GM23248 (cell line): ENCODE measurements around the gene GRIK3. TPM values are rescaled to one million over a fixed set of nuclear protein-coding genes. Genes with fewer than 3 reads are reported as not detected.

Experiments used
- DNase-seq: peaks from one replicate; pipeline ENCODE4 v3.0.0-alpha.2; 2015
- H2AFZ ChIP-seq: fragments of 200-600 bp; sonication (generic); 2 replicates; pipeline ENCODE4 v1.6.1; 2016; ENCODE audit warnings: antibody characterized with exemption
- H3F3A ChIP-seq: fragments of 200-600 bp; sonication (generic); 2 replicates; pipeline ENCODE4 v1.6.1; 2016; ENCODE audit warnings: mild to moderate bottlenecking, antibody characterized with exemption, mixed run types; ENCODE audit not compliant: insufficient read depth
- H3K27ac ChIP-seq: fragments of 200-600 bp; sonication (generic); 2 replicates; pipeline ENCODE4 v1.5.1; 2016; ENCODE audit warnings: mild to moderate bottlenecking
- H3K27me3 ChIP-seq: fragments of 200-600 bp; sonication (generic); replicated peaks from 2 replicates; pipeline ENCODE4 v1.6.1; 2016; ENCODE audit warnings: mild to moderate bottlenecking; ENCODE audit not compliant: insufficient read depth
- H3K36me3 ChIP-seq: fragments of 200-600 bp; sonication (generic); 2 replicates; pipeline ENCODE4 v1.6.1; 2016; ENCODE audit warnings: low read depth, mild to moderate bottlenecking
- H3K4me1 ChIP-seq: fragments of 200-600 bp; sonication (generic); 2 replicates; pipeline ENCODE4 v1.6.1; 2016; ENCODE audit warnings: mild to moderate bottlenecking; ENCODE audit not compliant: insufficient read depth
- H3K4me2 ChIP-seq: fragments of 200-600 bp; sonication (generic); one replicate; pipeline ENCODE4 v1.6.1; 2016; ENCODE audit warnings: mild to moderate bottlenecking; ENCODE audit not compliant: unreplicated experiment
- H3K4me3 ChIP-seq: fragments of 200-600 bp; sonication (generic); 2 replicates; pipeline ENCODE4 v1.5.1; 2016; ENCODE audit warnings: mild to moderate bottlenecking
- H3K79me2 ChIP-seq: fragments of 200-600 bp; sonication (generic); 2 replicates; pipeline ENCODE4 v1.6.1; 2016; ENCODE audit warnings: mild to moderate bottlenecking; ENCODE audit not compliant: insufficient read depth
- H3K9ac ChIP-seq: fragments of 200-600 bp; sonication (generic); 2 replicates; pipeline ENCODE4 v1.6.1; 2016; ENCODE audit warnings: mild to moderate bottlenecking
- H3K9me2 ChIP-seq: fragments of 200-600 bp; sonication (generic); 2 replicates; pipeline ENCODE4 v1.6.1; 2016; ENCODE audit warnings: mixed run types, mild to moderate bottlenecking, moderate library complexity; ENCODE audit not compliant: insufficient read depth
- H3K9me3 ChIP-seq: fragments of 200-600 bp; sonication (generic); one replicate; pipeline ENCODE4 v1.6.1; 2017; ENCODE audit warnings: low read depth
- H4K20me1 ChIP-seq: fragments of 200-600 bp; sonication (generic); 2 replicates; pipeline ENCODE4 v1.6.0; 2016; ENCODE audit not compliant: insufficient read depth
- EZH2 ChIP-seq: fragments of 200-600 bp; sonication (generic); IDR thresholded peaks from 2 replicates; pipeline ENCODE4 v1.6.1; 2018; ENCODE audit warnings: antibody characterized with exemption, mild to moderate bottlenecking; ENCODE audit not compliant: insufficient read depth, poor library complexity, severe bottlenecking
- EZH2phosphoT487 ChIP-seq: fragments of 200-600 bp; sonication (generic); IDR thresholded peaks from 2 replicates; pipeline ENCODE4 v1.6.1; 2018; ENCODE audit warnings: antibody characterized with exemption, moderate library complexity, mild to moderate bottlenecking, low read depth; ENCODE audit not compliant: insufficient read depth
- WGBS, 2 experiments: methylation state at CpG; one replicate each; pipeline ENCODE4 v1.1.6; 2015 to 2017; ENCODE audit warnings: low lambda C conversion rate in 2 of 2, low coverage in 1 of 2; ENCODE audit errors: missing lambda C conversion rate in 2 of 2; 5-methylcytosine and 5-hydroxymethylcytosine counted together
- in situ Hi-C: fragments of 300-500 bp; cut with MboI; formaldehyde crosslinking; loops from 2 replicates; pipeline ENCODE4 v1.15.0; 2020
- polyA plus RNA-seq: library from polyadenylated mRNA; unstranded; fragments of >200 nt; fragmentation: Nextera tagmentation; extraction: Ambion mirVana; gene quantifications from 2 replicates; pipeline ENCODE4 v1.2.1, GENCODE V29; 2016
- total RNA-seq: library from RNA; depleted of rRNA; stranded (reverse); fragments of >200 nt; shearing (Covaris generic); gene quantifications from 2 replicates; pipeline ENCODE4 v1.2.3, GENCODE V29; 2014

GRIK3 gene
- total and polyA plus RNA-seq, 2 experiments from 2014 or later, result not detected

GRCh38 chr1:36881068-36881405, 153.3 kb downstream of the GRIK3 start:
- Histone ChIP-seq H3K79me2 (no peaks in the 10 kb centered on the region), H3K4me1 (no peaks in the 10 kb centered on the region), H3K4me2 (no peak overlapping the region), H3K4me3 (no peak overlapping the region), H3K27ac (no peak overlapping the region), H3F3A (no peaks in the 10 kb centered on the region), H3K36me3 (no peaks in the 10 kb centered on the region), H3K9me3 (no peaks in the 10 kb centered on the region), H2AFZ (no peak overlapping the region), H3K9ac (no peak overlapping the region), H3K9me2 (no peaks in the 10 kb centered on the region), H4K20me1 (no peaks in the 10 kb centered on the region), H3K27me3 (no peaks in the 10 kb centered on the region)
- 28 to 40% methylated on average over 3 of the region's 3 CpGs for WGBS, 2 experiments
- no peak for DNase-seq
- TF ChIP-seq EZH2 (no peak), EZH2phosphoT487 (no peak)
- in situ Hi-C loops, result no loop called here

DNA sequence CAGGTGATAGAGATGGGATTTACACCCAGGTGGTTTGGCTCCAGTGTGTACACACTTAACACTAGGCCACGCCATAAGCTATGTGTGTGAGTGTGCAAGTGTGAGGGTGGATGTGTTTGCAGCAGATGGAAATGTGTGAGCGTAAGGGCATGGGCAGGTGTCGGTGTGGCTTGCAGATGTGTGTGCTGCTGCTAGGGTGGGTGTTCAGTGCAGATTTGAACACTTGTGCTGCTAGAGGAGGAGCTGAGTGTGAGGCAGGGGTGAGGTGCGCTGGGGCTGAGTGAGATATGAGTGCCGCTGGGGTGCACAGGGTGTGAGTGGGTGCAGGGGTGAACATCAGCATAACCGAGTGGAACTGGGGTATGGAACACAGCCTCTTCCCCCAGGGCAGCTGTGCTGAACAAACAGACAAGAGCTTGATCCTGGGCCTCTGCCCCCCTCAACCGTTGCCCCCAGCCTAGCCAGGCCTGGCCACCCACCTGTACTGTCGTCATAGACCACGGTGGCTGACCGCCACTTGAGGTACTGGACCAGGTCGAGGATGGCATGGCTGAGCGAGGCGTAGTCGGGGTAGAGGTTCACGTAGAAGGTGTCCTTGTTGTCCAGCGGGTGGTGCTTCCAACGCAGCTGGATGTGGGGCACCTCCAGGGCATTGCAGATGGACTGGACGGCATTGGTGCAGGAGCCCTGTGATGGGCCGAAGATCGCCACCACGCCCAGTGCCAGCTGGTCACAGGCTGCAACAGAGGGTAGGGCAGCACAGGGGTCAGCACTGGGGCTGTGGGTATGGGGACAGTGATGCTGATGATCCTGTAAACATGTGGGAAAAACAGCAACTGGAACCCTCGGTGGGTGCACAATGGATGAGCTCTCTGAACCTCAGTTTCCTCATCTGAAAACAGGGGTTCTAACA, 153.9 kb downstream of the GRIK3 start:
- in situ Hi-C loops, result no loop called here

GRCh38 chr1:36879613-36880012, 154.7 kb downstream of the GRIK3 start:
- Histone ChIP-seq H3K9me2 (no peaks in the 10 kb centered on the region), H3K79me2 (no peaks in the 10 kb centered on the region), H3K4me3 (no peak overlapping the region), H2AFZ (no peak overlapping the region), H3K9me3 (no peaks in the 10 kb centered on the region), H3F3A (no peaks in the 10 kb centered on the region), H4K20me1 (no peaks in the 10 kb centered on the region), H3K4me2 (no peak overlapping the region), H3K36me3 (no peaks in the 10 kb centered on the region), H3K4me1 (no peaks in the 10 kb centered on the region), H3K9ac (no peak overlapping the region), H3K27ac (no peak overlapping the region), H3K27me3 (no peaks in the 10 kb centered on the region)
- DNase-seq, result no peak
- WGBS, 2 experiments, result 20 to 26% methylated on average over 6 of the region's 6 CpGs
- in situ Hi-C loops, result no loop called here
- TF ChIP-seq EZH2, result no peak
- TF ChIP-seq EZH2phosphoT487, result no peak

More for the DNA sequence above, 153.9 kb downstream of the GRIK3 start:
- no peak for DNase-seq
- Histone ChIP-seq H3K79me2 (no peaks in the 10 kb centered on the region), H3K9me2 (no peaks in the 10 kb centered on the region), H3K4me2 (no peak overlapping the region), H3F3A (no peaks in the 10 kb centered on the region), H3K4me1 (no peaks in the 10 kb centered on the region), H3K9ac (no peak overlapping the region), H3K27ac (no peak overlapping the region), H3K9me3 (no peaks in the 10 kb centered on the region), H3K27me3 (no peaks in the 10 kb centered on the region), H4K20me1 (no peaks in the 10 kb centered on the region), H3K4me3 (no peak overlapping the region), H2AFZ (no peak overlapping the region), H3K36me3 (no peaks in the 10 kb centered on the region)
- no peak for TF ChIP-seq EZH2
- no peak for TF ChIP-seq EZH2phosphoT487
- 43 to 46% methylated on average over 20 to 22 of the region's 22 CpGs for WGBS, 2 experiments

GRCh38 chr1:36876990-36877389, 157.3 kb downstream of the GRIK3 start:
- H3K9ac ChIP-seq, result no peak overlapping the region
- H3K4me2 ChIP-seq, result no peak overlapping the region
- WGBS, 2 experiments, result 8 to 10% methylated on average over 1 of the region's 1 CpG
- H3K4me1 ChIP-seq, result no peaks in the 10 kb centered on the region
- H3K4me3 ChIP-seq, result no peak overlapping the region
- no peaks in the 10 kb centered on the region for H3F3A ChIP-seq
- H2AFZ ChIP-seq, result no peak overlapping the region
- no peak for DNase-seq
- no peaks in the 10 kb centered on the region for H3K79me2 ChIP-seq
- H3K9me3 ChIP-seq, result no peaks in the 10 kb centered on the region
- no peaks in the 10 kb centered on the region for H3K27me3 ChIP-seq
- no peaks in the 10 kb centered on the region for H3K9me2 ChIP-seq
- no peaks in the 10 kb centered on the region for H4K20me1 ChIP-seq
- in situ Hi-C loops, result no loop called here
- TF ChIP-seq EZH2 (no peak), EZH2phosphoT487 (no peak)
- no peak overlapping the region for H3K27ac ChIP-seq
- no peaks in the 10 kb centered on the region for H3K36me3 ChIP-seq
